ENCODE measurements around the gene LRRC26.
A peak's percentile ranks its signal among the peaks of the same experiment; 100 is the strongest.

LRRC26 gene

GRCh38 chr9:137199411-137200121 lies 29.7 kb upstream of the LRRC26 start:
- no peak for DNase-seq

GRCh38 chr9:137198902-137199283 lies 29.0 kb upstream of the LRRC26 start:
- DNase-seq, result no peak

GRCh38 chr9:137198051-137198901 lies 28.4 kb upstream of the LRRC26 start:
- DNase-seq, result no peak

GRCh38 chr9:137195525-137196220 lies 25.8 kb upstream of the LRRC26 start:
- no peak for DNase-seq

- DNase-seq, result no peak
These were observed 25.1 kb upstream of the LRRC26 start for GRCh38 chr9:137194909-137195308.

- no peak for DNase-seq
These were observed 24.5 kb upstream of the LRRC26 start for GRCh38 chr9:137194388-137194787.

GRCh38 chr9:137193771-137194170 lies 23.9 kb upstream of the LRRC26 start:
- no peak for DNase-seq

GRCh38 chr9:137192859-137193258 lies 23.0 kb upstream of the LRRC26 start:
- no peak for DNase-seq

GRCh38 chr9:137192448-137192780 lies 22.6 kb upstream of the LRRC26 start:
- DNase-seq, result no peak

- no peak for DNase-seq
These were observed 22.0 kb upstream of the LRRC26 start for GRCh38 chr9:137191691-137192447.

- no peak for DNase-seq
These were observed 21.4 kb upstream of the LRRC26 start for GRCh38 chr9:137191245-137191644.

GRCh38 chr9:137190315-137190856 lies 20.5 kb upstream of the LRRC26 start:
- DNase-seq, result no peak

GRCh38 chr9:137189297-137190295 lies 19.7 kb upstream of the LRRC26 start:
- DNase-seq, result no peak

GRCh38 chr9:137188490-137189296 lies 18.8 kb upstream of the LRRC26 start, which contains the start of the genes ANAPC2 and SSNA1:
TSS of gene ANAPC2 (minus strand) at chr9:137188560. CDS start at chr9:137188532, 28 bp downstream.
TSS of gene SSNA1 (plus strand) at chr9:137188676. CDS start at chr9:137188727, 51 bp downstream.
- peak; percentile 87 to 95 for DNase-seq

GRCh38 chr9:137188086-137188489 lies 18.2 kb upstream of the LRRC26 start:
- no peak for DNase-seq

GRCh38 chr9:137187386-137187785 lies 17.5 kb upstream of the LRRC26 start:
- DNase-seq, result no peak

- no peak for DNase-seq
These were observed 16.5 kb upstream of the LRRC26 start for GRCh38 chr9:137186385-137186784.

- no peak for DNase-seq
These were observed 16.1 kb upstream of the LRRC26 start for GRCh38 chr9:137185921-137186320.

GRCh38 chr9:137184881-137185660 lies 15.2 kb upstream of the LRRC26 start:
- DNase-seq, result no peak
